ENCODE results near the gene MS4A4E. TPM values are rescaled to one million over a fixed set of nuclear protein-coding genes. Genes with fewer than 3 reads are reported as not detected.

MS4A4E gene
- total RNA-seq, 6 experiments from 2014 or later = 1.1 to 3.8 (median 3.1) TPM

- Histone ChIP-seq H3K36me3 (no peaks in the 10 kb centered on the region), H3K9me3 (no peaks in the 10 kb centered on the region), H3K4me1 (no peaks in the 10 kb centered on the region), H3K27me3 (no peaks in the 10 kb centered on the region), H3K4me3 (no peak overlapping the region), H3K27ac (no peak overlapping the region)
- intact Hi-C loops (cut with DNase I) = no loop called here
- TF ChIP-seq CTCF (IDR thresholded peaks at IDR 0.05) (no peak), POLR2A (IDR thresholded peaks at IDR 0.05) (no peak)
- ATAC-seq (peak in 2 of 4 donors; percentile 13 to 59), DNase-seq (no peak)
- WGBS (ENCODE audit: insufficient coverage, low coverage, low lambda C conversion rate, missing lambda C conversion rate) = 37% methylated on average over 3 of the region's 3 CpGs
Observed at GRCh38 chr11:60235321-60235720, 7.6 kb downstream of the MS4A4E start.

GRCh38 chr11:60230681-60231080, 12.3 kb downstream of the MS4A4E start:
- 28% methylated on average over 1 of the region's 1 CpG for WGBS (ENCODE audit: insufficient coverage, low coverage, low lambda C conversion rate, missing lambda C conversion rate)
- intact Hi-C loops (cut with DNase I) = no loop called here

GRCh38 chr11:60222141-60222540, 20.8 kb downstream of the MS4A4E start:
- Histone ChIP-seq H3K27me3 (no peaks in the 10 kb centered on the region), H3K4me1 (no peaks in the 10 kb centered on the region), H3K36me3 (no peaks in the 10 kb centered on the region), H3K27ac (no peak overlapping the region), H3K4me3 (no peak overlapping the region), H3K9me3 (no peaks in the 10 kb centered on the region)
- no peak for DNase-seq
- no peak for ATAC-seq
- TF ChIP-seq CTCF (IDR thresholded peaks at IDR 0.05) (no peak), POLR2A (IDR thresholded peaks at IDR 0.05) (no peak)
- WGBS (ENCODE audit: insufficient coverage, low coverage, low lambda C conversion rate, missing lambda C conversion rate) = 44% methylated on average over 2 of the region's 4 CpGs
- intact Hi-C loops (cut with DNase I) = no loop called here

More at GRCh38 chr11:60230681-60231080, 12.3 kb downstream of the MS4A4E start:
- no peak for DNase-seq
- no peaks in the 10 kb centered on the region for H3K36me3 ChIP-seq
- H3K4me1 ChIP-seq = no peaks in the 10 kb centered on the region
- H3K4me3 ChIP-seq = no peak overlapping the region
- no peak overlapping the region for H3K27ac ChIP-seq
- no peaks in the 10 kb centered on the region for H3K27me3 ChIP-seq
- TF ChIP-seq CTCF (IDR thresholded peaks at IDR 0.05) (no peak), POLR2A (IDR thresholded peaks at IDR 0.05) (no peak)
- no peak for ATAC-seq
- H3K9me3 ChIP-seq = no peaks in the 10 kb centered on the region

GRCh38 chr11:60221692-60222091, 21.2 kb downstream of the MS4A4E start:
- no peak for ATAC-seq
- Histone ChIP-seq H3K27me3 (no peaks in the 10 kb centered on the region), H3K27ac (no peak overlapping the region), H3K9me3 (no peaks in the 10 kb centered on the region), H3K4me1 (no peaks in the 10 kb centered on the region), H3K4me3 (no peak overlapping the region), H3K36me3 (no peaks in the 10 kb centered on the region)
- no peak for DNase-seq
- TF ChIP-seq POLR2A (IDR thresholded peaks at IDR 0.05) (no peak), CTCF (IDR thresholded peaks at IDR 0.05) (no peak)
- intact Hi-C loops (cut with DNase I) = no loop called here
- WGBS (ENCODE audit: insufficient coverage, low coverage, low lambda C conversion rate, missing lambda C conversion rate) = 52% methylated on average over 3 of the region's 3 CpGs

- H3K27me3 ChIP-seq = no peaks in the 10 kb centered on the region
- intact Hi-C loops (cut with DNase I) = no loop called here
- H3K4me1 ChIP-seq = no peaks in the 10 kb centered on the region
- no peak overlapping the region for H3K4me3 ChIP-seq
- TF ChIP-seq POLR2A (IDR thresholded peaks at IDR 0.05) (no peak), CTCF (IDR thresholded peaks at IDR 0.05) (no peak)
- WGBS (ENCODE audit: insufficient coverage, low coverage, low lambda C conversion rate, missing lambda C conversion rate) = 100% methylated on average over 1 of the region's 3 CpGs
- H3K36me3 ChIP-seq = no peaks in the 10 kb centered on the region
- DNase-seq (no peak), ATAC-seq (no peak)
- no peak overlapping the region for H3K27ac ChIP-seq
- no peaks in the 10 kb centered on the region for H3K9me3 ChIP-seq
Observed at GRCh38 chr11:60221181-60221580, 21.8 kb downstream of the MS4A4E start.
